Epithelial cell of esophagus (primary cell): ENCODE data around the gene KRT80.

Experiments
- DNase-seq: peaks from one replicate; pipeline ENCODE4 v3.0.0; 2010; ENCODE audit warnings: low read depth
- H3K4me3 ChIP-seq: 2 replicates; pipeline ENCODE4 v1.5.1; 2011; ENCODE audit warnings: mild to moderate bottlenecking, low read length, control low read depth
- TF ChIP-seq, protein P1 (sequence below): IDR thresholded peaks from 2 replicates; pipeline ENCODE4 v1.5.1; 2011; ENCODE audit warnings: low read depth, mild to moderate bottlenecking, low read length, control low read depth, inconsistent platforms; ENCODE audit not compliant: insufficient read depth; ENCODE audit errors: missing control alignments

KRT80 gene

GRCh38 chr12:52122904-52123303 is 68.9 kb downstream of the KRT80 start:
- TF ChIP-seq, protein P1, sequence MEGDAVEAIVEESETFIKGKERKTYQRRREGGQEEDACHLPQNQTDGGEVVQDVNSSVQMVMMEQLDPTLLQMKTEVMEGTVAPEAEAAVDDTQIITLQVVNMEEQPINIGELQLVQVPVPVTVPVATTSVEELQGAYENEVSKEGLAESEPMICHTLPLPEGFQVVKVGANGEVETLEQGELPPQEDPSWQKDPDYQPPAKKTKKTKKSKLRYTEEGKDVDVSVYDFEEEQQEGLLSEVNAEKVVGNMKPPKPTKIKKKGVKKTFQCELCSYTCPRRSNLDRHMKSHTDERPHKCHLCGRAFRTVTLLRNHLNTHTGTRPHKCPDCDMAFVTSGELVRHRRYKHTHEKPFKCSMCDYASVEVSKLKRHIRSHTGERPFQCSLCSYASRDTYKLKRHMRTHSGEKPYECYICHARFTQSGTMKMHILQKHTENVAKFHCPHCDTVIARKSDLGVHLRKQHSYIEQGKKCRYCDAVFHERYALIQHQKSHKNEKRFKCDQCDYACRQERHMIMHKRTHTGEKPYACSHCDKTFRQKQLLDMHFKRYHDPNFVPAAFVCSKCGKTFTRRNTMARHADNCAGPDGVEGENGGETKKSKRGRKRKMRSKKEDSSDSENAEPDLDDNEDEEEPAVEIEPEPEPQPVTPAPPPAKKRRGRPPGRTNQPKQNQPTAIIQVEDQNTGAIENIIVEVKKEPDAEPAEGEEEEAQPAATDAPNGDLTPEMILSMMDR = no peak
- no peak for DNase-seq
- no peak overlapping the region for H3K4me3 ChIP-seq

GRCh38 chr12:52122540-52122871 is 69.3 kb downstream of the KRT80 start:
- TF ChIP-seq, protein P1 = no peak
- no peak overlapping the region for H3K4me3 ChIP-seq
- no peak for DNase-seq

DNA sequence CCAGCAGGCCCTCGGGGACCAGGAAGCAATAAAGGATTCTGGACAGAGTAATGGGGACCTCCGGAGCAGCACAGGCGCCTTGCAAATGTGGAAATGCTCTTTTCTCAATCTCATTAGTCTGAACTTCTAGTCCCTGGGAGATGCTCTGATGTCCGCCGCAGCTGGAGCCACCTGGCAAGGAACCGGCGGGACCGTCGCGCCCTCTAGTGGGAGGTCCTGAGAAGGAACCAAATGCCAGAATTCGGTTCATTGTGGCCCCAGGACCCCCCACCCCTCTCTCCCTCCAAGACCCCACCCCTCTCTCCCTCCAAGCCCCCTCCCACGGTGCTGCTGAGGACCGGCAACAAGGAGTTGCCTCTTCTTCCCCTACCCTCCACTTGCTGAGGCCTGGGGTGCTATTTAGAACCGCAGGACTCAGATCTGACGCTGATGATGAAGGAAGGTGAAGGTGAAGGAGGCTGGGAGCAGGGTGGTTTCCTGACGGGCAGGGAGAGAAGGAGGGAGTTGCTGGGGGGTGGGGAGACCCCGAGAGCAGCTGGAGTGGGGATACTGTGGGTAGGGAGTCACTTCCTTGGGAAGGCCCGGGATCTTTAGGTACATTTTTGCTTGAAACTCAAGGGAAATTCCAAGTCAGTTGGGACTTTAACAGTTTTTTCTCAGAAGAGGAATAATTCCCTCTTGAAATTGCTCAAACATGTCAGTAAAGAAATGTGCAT is 69.8 kb downstream of the KRT80 start:
- peak; percentile 58 for DNase-seq

DNA sequence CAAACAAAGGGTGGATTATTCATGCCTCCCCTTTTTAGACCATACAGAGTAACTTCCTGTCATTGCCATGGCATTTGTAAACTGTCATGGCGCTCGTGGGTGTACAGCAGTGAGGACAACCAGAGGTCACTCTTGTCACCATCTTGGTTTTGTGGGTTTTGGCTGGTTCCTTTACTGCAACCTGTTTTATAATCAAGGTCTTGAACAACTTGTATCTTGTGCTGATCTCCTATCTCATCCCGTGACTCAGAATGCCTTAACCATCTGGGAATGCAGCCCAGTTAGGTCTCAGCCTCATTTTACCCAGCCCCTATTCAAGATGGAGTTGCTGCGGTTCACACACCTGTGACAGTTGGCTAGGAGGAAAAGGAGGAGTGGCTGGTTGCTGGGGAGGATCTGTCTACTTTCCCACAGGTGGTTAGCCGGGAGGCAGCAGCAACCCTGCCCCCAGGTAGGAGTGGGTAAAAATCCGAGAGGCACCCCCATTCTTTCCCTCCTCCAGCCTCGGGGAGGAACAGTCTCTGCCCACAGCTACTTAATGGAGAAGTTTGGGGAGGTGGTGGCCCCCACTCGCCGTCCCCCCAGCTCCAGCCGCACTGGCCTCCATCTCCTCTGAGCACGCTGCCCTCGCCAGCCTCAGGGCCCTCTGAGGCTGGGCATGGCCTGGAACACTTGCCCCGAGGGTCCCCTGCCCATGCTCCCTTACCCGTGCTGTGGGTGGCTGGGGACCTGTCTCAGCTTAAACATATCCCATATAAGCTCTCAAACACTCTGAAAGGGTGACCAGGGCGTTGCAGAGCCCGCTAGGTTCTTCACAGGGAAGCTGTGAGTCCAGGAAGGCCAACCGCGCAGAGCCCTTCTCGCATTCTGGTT is 70.6 kb downstream of the KRT80 start:
- DNase-seq = no peak
- TF ChIP-seq, protein P1 = no peak

More for the DNA sequence above, 69.8 kb downstream of the KRT80 start:
- TF ChIP-seq, protein P1 = peak; percentile 78
- no peak overlapping the region for H3K4me3 ChIP-seq

DNA sequence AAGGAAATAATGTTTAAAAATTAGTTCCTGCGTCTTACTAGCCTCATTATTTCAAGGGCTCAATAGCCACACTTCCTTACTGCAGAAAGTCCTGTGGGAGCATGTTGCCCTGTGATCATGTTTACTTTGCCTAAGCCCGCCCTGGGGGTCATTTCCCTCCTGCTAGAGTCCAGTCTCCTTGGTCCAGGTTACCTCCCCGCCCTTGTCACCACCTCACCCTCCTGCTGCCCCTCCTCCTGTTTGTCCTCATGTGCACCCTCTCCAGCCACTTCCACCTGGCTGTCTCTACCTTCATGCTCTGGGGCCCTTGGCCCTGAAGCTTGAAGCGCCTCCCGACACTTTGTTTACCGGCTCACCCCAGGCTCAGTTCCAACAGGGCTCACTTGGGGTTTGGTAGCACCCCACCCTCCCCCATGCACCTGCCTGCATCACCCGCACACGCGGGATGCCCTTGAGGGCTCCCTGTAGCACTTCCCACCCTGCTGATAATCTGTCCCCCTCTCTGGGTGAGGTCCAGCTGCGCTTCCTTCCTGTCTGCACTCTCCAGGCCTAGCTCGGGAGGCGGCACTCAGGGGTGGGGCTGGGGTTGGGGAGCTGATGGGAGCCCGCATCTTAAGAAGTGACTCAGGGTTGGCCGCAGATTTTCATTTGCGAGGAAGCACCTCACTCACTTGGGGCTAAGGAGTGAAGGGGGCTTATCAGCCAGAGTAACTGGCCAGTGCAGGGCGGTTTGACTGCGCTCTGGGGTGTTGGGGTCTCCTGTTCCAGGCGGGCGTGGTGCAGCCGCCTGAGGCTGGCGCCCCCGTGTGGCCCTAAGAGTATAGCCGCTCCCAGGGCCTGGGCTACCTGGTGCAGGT is 72.2 kb downstream of the KRT80 start:
- H3K4me3 ChIP-seq = no peak overlapping the region
- TF ChIP-seq, protein P1 = peak; percentile 68
- peak; percentile 60 for DNase-seq

More for the DNA sequence above, 70.6 kb downstream of the KRT80 start:
- H3K4me3 ChIP-seq = no peak overlapping the region
